ENCODE results near the gene DNAJC5G. TPM values are rescaled to one million over a fixed set of nuclear protein-coding genes. Genes with fewer than 3 reads are reported as not detected.

The DNAJC5G gene
- total RNA-seq, 1 experiment from 2014 or later = 0.37 TPM

- no peak overlapping the region for H2BK20ac ChIP-seq (ENCODE audit: low read depth, low read length, poor library complexity, severe bottlenecking)
- WGBS (ENCODE audit: extremely low coverage, insufficient read length, low lambda C conversion rate) = no CpG with 5 or more reads among the region's 51 CpGs
- H3K14ac ChIP-seq (ENCODE audit: insufficient read depth, low read length) = no peak overlapping the region
- peaks cover 9% of the 10 kb centered on the region for H3K23me2 ChIP-seq (ENCODE audit: insufficient read length, low read depth, low read length, poor library complexity, severe bottlenecking)
- no peak overlapping the region for H3K9ac ChIP-seq (ENCODE audit: extremely low read depth, insufficient read length, low read length)
- no peaks in the 10 kb centered on the region for H4K20me1 ChIP-seq (ENCODE audit: control insufficient read depth, insufficient read depth, insufficient read length)
- Mint-ChIP-seq H3K9me3 (no peaks in the 10 kb centered on the region), H3K4me3 (peak overlapping the region in 1 of 2 experiments; percentile 46; a peak in 2 of 5 replicates), H3K4me1 (peaks cover 3 to 9% of the 10 kb centered on the region in 2 experiments), H3K27ac (no peak overlapping the region), H3K27me3 (ENCODE audit: low read depth) (peaks cover 52% of the 10 kb centered on the region), H3K36me3 (ENCODE audit: insufficient read depth in 1 of 3, low read depth in 3 of 3) (peaks cover 9 to 12% (median 10%) of the 10 kb centered on the region in 3 experiments; a peak in 6 of 7 replicates)
- no peak overlapping the region for H2BK15ac ChIP-seq (ENCODE audit: low read depth, low read length)
- H4K8ac ChIP-seq (replicated peaks; ENCODE audit: insufficient read length, low read depth, low read length) = no peak overlapping the region
- H2BK12ac ChIP-seq (ENCODE audit: insufficient read length, low read depth, low read length) = no peak overlapping the region
- H3T11ph ChIP-seq (ENCODE audit: low read length) = no peak overlapping the region
- H3K9me3 ChIP-seq (ENCODE audit: control insufficient read depth, low read depth, low read length) = no peaks in the 10 kb centered on the region
- no peak overlapping the region for H3K23ac ChIP-seq (ENCODE audit: insufficient read length, low read depth, low read length)
- no peaks in the 10 kb centered on the region for H3K4me1 ChIP-seq (ENCODE audit: insufficient read depth, low read length)
- no peak overlapping the region for H2BK5ac ChIP-seq (ENCODE audit: insufficient read length, low read length)
- peak overlapping the region; percentile 34 for H3K4me2 ChIP-seq (ENCODE audit: insufficient read depth, insufficient read length, low read length)
- H3K27ac ChIP-seq (ENCODE audit: insufficient read length, low read depth, low read length) = no peak overlapping the region
- no peak overlapping the region for H3K18ac ChIP-seq (ENCODE audit: insufficient read length, low read depth, low read length)
- H4K5ac ChIP-seq (ENCODE audit: insufficient read length, low read depth, low read length) = no peak overlapping the region
- TF ChIP-seq, protein P1, sequence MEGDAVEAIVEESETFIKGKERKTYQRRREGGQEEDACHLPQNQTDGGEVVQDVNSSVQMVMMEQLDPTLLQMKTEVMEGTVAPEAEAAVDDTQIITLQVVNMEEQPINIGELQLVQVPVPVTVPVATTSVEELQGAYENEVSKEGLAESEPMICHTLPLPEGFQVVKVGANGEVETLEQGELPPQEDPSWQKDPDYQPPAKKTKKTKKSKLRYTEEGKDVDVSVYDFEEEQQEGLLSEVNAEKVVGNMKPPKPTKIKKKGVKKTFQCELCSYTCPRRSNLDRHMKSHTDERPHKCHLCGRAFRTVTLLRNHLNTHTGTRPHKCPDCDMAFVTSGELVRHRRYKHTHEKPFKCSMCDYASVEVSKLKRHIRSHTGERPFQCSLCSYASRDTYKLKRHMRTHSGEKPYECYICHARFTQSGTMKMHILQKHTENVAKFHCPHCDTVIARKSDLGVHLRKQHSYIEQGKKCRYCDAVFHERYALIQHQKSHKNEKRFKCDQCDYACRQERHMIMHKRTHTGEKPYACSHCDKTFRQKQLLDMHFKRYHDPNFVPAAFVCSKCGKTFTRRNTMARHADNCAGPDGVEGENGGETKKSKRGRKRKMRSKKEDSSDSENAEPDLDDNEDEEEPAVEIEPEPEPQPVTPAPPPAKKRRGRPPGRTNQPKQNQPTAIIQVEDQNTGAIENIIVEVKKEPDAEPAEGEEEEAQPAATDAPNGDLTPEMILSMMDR (conservative IDR thresholded peaks at IDR 0.05) = no peak
- no peak overlapping the region for H3K4ac ChIP-seq (ENCODE audit: low read depth, low read length)
- H2AFZ ChIP-seq (ENCODE audit: low read length) = no peak overlapping the region
- no peak for DNase-seq
- no peaks in the 10 kb centered on the region for H3K79me1 ChIP-seq (ENCODE audit: insufficient read depth, low read depth, low read length, poor library complexity, severe bottlenecking)
- H2AK5ac ChIP-seq (ENCODE audit: insufficient read length, low read length) = no peak overlapping the region
- no peak overlapping the region for H4K91ac ChIP-seq (ENCODE audit: insufficient read length, low read depth, low read length)
- no peak overlapping the region for H2BK120ac ChIP-seq (ENCODE audit: low read depth, low read length, poor library complexity, severe bottlenecking)
- peaks cover 21% of the 10 kb centered on the region for H3K27me3 ChIP-seq (ENCODE audit: insufficient read depth, low read length)
- no peaks in the 10 kb centered on the region for H3K79me2 ChIP-seq (ENCODE audit: insufficient read depth, low read length)
- no peak overlapping the region for H3K56ac ChIP-seq (ENCODE audit: insufficient read length, low read depth, low read length)
Observed at GRCh38 chr2:27306573-27307286, 31.5 kb downstream of the DNAJC5G start.
